Measurements from ENCODE around the gene GOLGA7B.
A peak's percentile ranks its signal among the peaks of the same experiment; 100 is the strongest.

Gene GOLGA7B

GRCh38 chr10:97830064-97830463 lies 19.6 kb upstream of the GOLGA7B start:
- H2AK5ac ChIP-seq (ENCODE audit: low read length, severe bottlenecking), result no peak overlapping the region
- no peak overlapping the region for H2AFZ ChIP-seq (ENCODE audit: low read depth, low read length)
- no peaks in the 10 kb centered on the region for H3K9me3 ChIP-seq (ENCODE audit: control insufficient read depth, low read length)
- no peak overlapping the region for H3K14ac ChIP-seq (ENCODE audit: low read length in 2 of 2)
- H3K4me3 ChIP-seq (ENCODE audit: insufficient read depth in 1 of 2, low read depth in 1 of 2, low read length in 2 of 2), result no peak overlapping the region
- H4K8ac ChIP-seq (ENCODE audit: low read length), result no peak overlapping the region
- H3K27me3 ChIP-seq (ENCODE audit: control insufficient read depth in 1 of 2, insufficient read depth in 1 of 2, low read length in 2 of 2), result peaks cover 35 to 70% of the 10 kb centered on the region in 2 experiments
- no peak for DNase-seq
- no peak overlapping the region for H3K23ac ChIP-seq (ENCODE audit: low read length in 2 of 2)
- no peak overlapping the region for H2BK15ac ChIP-seq (ENCODE audit: low read depth, poor library complexity, severe bottlenecking)
- no peak overlapping the region for H2BK120ac ChIP-seq (ENCODE audit: low read depth, low read length)
- no peak overlapping the region for H3K4ac ChIP-seq (ENCODE audit: low read depth in 1 of 2, low read length in 2 of 2)
- H4K91ac ChIP-seq (ENCODE audit: low read length), result no peak overlapping the region
- H3K4me2 ChIP-seq (ENCODE audit: low read length, poor library complexity, severe bottlenecking), result no peak overlapping the region
- no peak overlapping the region for H3K18ac ChIP-seq (ENCODE audit: low read depth in 1 of 2, low read length in 2 of 2)
- peaks cover 8% of the 10 kb centered on the region for H3K4me1 ChIP-seq (ENCODE audit: control insufficient read depth, insufficient read depth, low read depth, low read length)
- H3K9ac ChIP-seq (ENCODE audit: low read length), result no peak overlapping the region
- no peaks in the 10 kb centered on the region for H3K36me3 ChIP-seq (ENCODE audit: control insufficient read depth in 1 of 2, insufficient read depth in 2 of 2, low read depth in 1 of 2, low read length in 2 of 2)
- no peak overlapping the region for H2BK12ac ChIP-seq (ENCODE audit: low read length in 2 of 2)
- no peak overlapping the region for H2BK5ac ChIP-seq (ENCODE audit: low read depth, low read length, poor library complexity, severe bottlenecking)
- no peak overlapping the region for H3K27ac ChIP-seq (ENCODE audit: low read length, poor library complexity, severe bottlenecking)
- no peaks in the 10 kb centered on the region for H3K79me1 ChIP-seq (replicated peaks; ENCODE audit: low read length, poor library complexity, severe bottlenecking)
- 48% methylated on average over 3 of the region's 3 CpGs for WGBS

DNA sequence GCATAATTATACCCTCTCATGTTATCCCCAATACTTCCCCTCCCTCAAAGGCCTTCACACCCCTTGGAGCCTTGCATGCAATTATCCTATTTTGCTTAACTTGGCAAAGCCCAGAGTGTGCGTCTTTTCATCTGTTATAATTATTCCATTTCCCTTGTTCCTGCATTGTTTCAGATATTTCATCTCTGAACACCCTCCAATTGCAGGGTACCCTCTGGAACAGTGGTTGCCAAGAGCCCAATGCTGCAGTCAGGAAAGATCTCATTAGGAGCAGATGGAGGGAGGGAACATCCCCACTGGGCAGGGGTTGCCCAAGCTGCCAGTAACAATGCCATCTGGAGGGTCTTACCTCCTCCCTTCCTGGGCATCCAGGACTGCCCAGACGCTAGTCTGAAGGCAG lies 18.4 kb upstream of the GOLGA7B start:
- Histone ChIP-seq H3K9ac (ENCODE audit: low read length) (no peak overlapping the region), H3K23ac (ENCODE audit: low read length in 2 of 2) (no peak overlapping the region), H2BK12ac (ENCODE audit: low read length in 2 of 2) (no peak overlapping the region), H3K4me2 (ENCODE audit: low read length, poor library complexity, severe bottlenecking) (no peak overlapping the region), H4K8ac (ENCODE audit: low read length) (no peak overlapping the region), H3K14ac (ENCODE audit: low read length in 2 of 2) (no peak overlapping the region), H3K79me1 (replicated peaks; ENCODE audit: low read length, poor library complexity, severe bottlenecking) (no peaks in the 10 kb centered on the region), H3K27me3 (ENCODE audit: control insufficient read depth in 1 of 2, insufficient read depth in 1 of 2, low read length in 2 of 2) (peaks cover 38 to 63% of the 10 kb centered on the region in 2 experiments), H3K4me3 (ENCODE audit: insufficient read depth in 1 of 2, low read depth in 1 of 2, low read length in 2 of 2) (no peak overlapping the region), H3K4ac (ENCODE audit: low read depth in 1 of 2, low read length in 2 of 2) (no peak overlapping the region), H3K36me3 (ENCODE audit: control insufficient read depth in 1 of 2, insufficient read depth in 2 of 2, low read depth in 1 of 2, low read length in 2 of 2) (no peaks in the 10 kb centered on the region), H2AFZ (ENCODE audit: low read depth, low read length) (no peak overlapping the region), H3K18ac (ENCODE audit: low read depth in 1 of 2, low read length in 2 of 2) (no peak overlapping the region), H3K27ac (ENCODE audit: low read length, poor library complexity, severe bottlenecking) (no peak overlapping the region), H2BK5ac (ENCODE audit: low read depth, low read length, poor library complexity, severe bottlenecking) (no peak overlapping the region), H4K91ac (ENCODE audit: low read length) (no peak overlapping the region), H3K9me3 (ENCODE audit: control insufficient read depth, low read length) (peaks cover 6% of the 10 kb centered on the region), H2AK5ac (ENCODE audit: low read length, severe bottlenecking) (no peak overlapping the region), H3K4me1 (ENCODE audit: control insufficient read depth, insufficient read depth, low read depth, low read length) (peaks cover 8% of the 10 kb centered on the region), H2BK120ac (ENCODE audit: low read depth, low read length) (no peak overlapping the region), H2BK15ac (ENCODE audit: low read depth, poor library complexity, severe bottlenecking) (no peak overlapping the region)
- no peak for DNase-seq
- 44% methylated on average over 2 of the region's 2 CpGs for WGBS

DNA sequence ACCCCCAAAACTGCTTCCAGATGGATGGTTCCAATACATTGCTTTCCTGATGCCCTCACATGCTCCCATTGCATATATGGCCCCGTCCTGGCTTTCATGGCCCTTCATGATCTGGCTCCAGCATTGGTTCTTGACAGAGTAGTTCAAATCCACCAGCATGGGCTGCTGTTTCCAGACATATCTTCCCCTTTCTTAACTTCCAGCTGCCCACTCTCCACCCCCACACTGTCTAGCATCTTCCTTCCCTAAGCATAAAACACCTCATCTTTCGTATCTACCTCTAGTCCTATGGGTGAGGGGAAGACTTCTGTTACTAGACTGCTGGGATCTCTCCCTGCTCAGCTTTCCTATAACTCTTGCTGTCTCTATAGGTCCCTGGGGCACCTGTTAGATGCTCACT lies 13.2 kb upstream of the GOLGA7B start:
- H3K27me3 ChIP-seq (ENCODE audit: control insufficient read depth in 1 of 2, insufficient read depth in 1 of 2, low read length in 2 of 2), result peaks cover 29 to 32% of the 10 kb centered on the region in 2 experiments
- H3K4me2 ChIP-seq (ENCODE audit: low read length, poor library complexity, severe bottlenecking), result no peak overlapping the region
- no peak overlapping the region for H2BK5ac ChIP-seq (ENCODE audit: low read depth, low read length, poor library complexity, severe bottlenecking)
- no peak overlapping the region for H3K14ac ChIP-seq (ENCODE audit: low read length in 2 of 2)
- no peak overlapping the region for H2BK120ac ChIP-seq (ENCODE audit: low read depth, low read length)
- 74% methylated on average over 2 of the region's 2 CpGs for WGBS
- H3K18ac ChIP-seq (ENCODE audit: low read depth in 1 of 2, low read length in 2 of 2), result no peak overlapping the region
- H3K36me3 ChIP-seq (ENCODE audit: control insufficient read depth in 1 of 2, insufficient read depth in 2 of 2, low read depth in 1 of 2, low read length in 2 of 2), result no peaks in the 10 kb centered on the region
- peaks cover 6% of the 10 kb centered on the region for H3K9me3 ChIP-seq (ENCODE audit: control insufficient read depth, low read length)
- no peak overlapping the region for H2AFZ ChIP-seq (ENCODE audit: low read depth, low read length)
- no peak overlapping the region for H4K91ac ChIP-seq (ENCODE audit: low read length)
- H3K27ac ChIP-seq (ENCODE audit: low read length, poor library complexity, severe bottlenecking), result no peak overlapping the region
- H3K4ac ChIP-seq (ENCODE audit: low read depth in 1 of 2, low read length in 2 of 2), result no peak overlapping the region
- H2BK15ac ChIP-seq (ENCODE audit: low read depth, poor library complexity, severe bottlenecking), result no peak overlapping the region
- no peak overlapping the region for H2AK5ac ChIP-seq (ENCODE audit: low read length, severe bottlenecking)
- H3K4me1 ChIP-seq (ENCODE audit: control insufficient read depth, insufficient read depth, low read depth, low read length), result peaks cover 6% of the 10 kb centered on the region
- H3K4me3 ChIP-seq (ENCODE audit: insufficient read depth in 1 of 2, low read depth in 1 of 2, low read length in 2 of 2), result no peak overlapping the region
- DNase-seq, result no peak
- no peak overlapping the region for H4K8ac ChIP-seq (ENCODE audit: low read length)
- H3K9ac ChIP-seq (ENCODE audit: low read length), result no peak overlapping the region
- no peaks in the 10 kb centered on the region for H3K79me1 ChIP-seq (replicated peaks; ENCODE audit: low read length, poor library complexity, severe bottlenecking)
- peak overlapping the region in 1 of 2 experiments; percentile 5 for H3K23ac ChIP-seq (ENCODE audit: low read length in 2 of 2)
- no peak overlapping the region for H2BK12ac ChIP-seq (ENCODE audit: low read length in 2 of 2)

DNA sequence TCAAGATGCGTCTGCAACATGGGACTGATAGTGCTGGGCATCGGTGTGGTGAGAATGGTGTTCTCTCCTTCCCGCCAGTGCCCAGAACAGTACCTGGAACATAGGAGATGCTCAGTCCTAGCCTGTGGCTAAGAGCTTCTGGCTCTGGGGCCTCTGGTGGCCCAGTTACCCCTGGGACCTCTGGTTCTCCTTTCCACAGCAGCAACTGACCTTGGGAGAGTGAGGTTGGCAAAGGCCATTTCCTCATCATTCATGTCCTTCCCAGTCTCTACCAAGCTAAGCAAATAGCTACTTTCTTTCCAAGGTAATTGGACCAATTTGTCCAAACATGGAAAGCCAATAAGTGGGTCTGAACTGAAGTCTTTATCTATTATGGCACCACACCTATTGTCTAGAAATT lies 11.6 kb upstream of the GOLGA7B start:
- H2BK12ac ChIP-seq (ENCODE audit: low read length in 2 of 2), result no peak overlapping the region
- H3K9me3 ChIP-seq (ENCODE audit: control insufficient read depth, low read length), result peaks cover 6% of the 10 kb centered on the region
- no peak overlapping the region for H2BK120ac ChIP-seq (ENCODE audit: low read depth, low read length)
- no peak overlapping the region for H4K8ac ChIP-seq (ENCODE audit: low read length)
- no peak overlapping the region for H3K4me3 ChIP-seq (ENCODE audit: insufficient read depth in 1 of 2, low read depth in 1 of 2, low read length in 2 of 2)
- H2BK15ac ChIP-seq (ENCODE audit: low read depth, poor library complexity, severe bottlenecking), result no peak overlapping the region
- no peak overlapping the region for H3K14ac ChIP-seq (ENCODE audit: low read length in 2 of 2)
- H2BK5ac ChIP-seq (ENCODE audit: low read depth, low read length, poor library complexity, severe bottlenecking), result no peak overlapping the region
- peaks cover 6% of the 10 kb centered on the region for H3K4me1 ChIP-seq (ENCODE audit: control insufficient read depth, insufficient read depth, low read depth, low read length)
- no peak overlapping the region for H3K4me2 ChIP-seq (ENCODE audit: low read length, poor library complexity, severe bottlenecking)
- H3K36me3 ChIP-seq (ENCODE audit: control insufficient read depth in 1 of 2, insufficient read depth in 2 of 2, low read depth in 1 of 2, low read length in 2 of 2), result no peaks in the 10 kb centered on the region
- H4K91ac ChIP-seq (ENCODE audit: low read length), result no peak overlapping the region
- H3K79me1 ChIP-seq (replicated peaks; ENCODE audit: low read length, poor library complexity, severe bottlenecking), result no peaks in the 10 kb centered on the region
- 72% methylated on average over 3 of the region's 3 CpGs for WGBS
- no peak overlapping the region for H3K18ac ChIP-seq (ENCODE audit: low read depth in 1 of 2, low read length in 2 of 2)
- H3K4ac ChIP-seq (ENCODE audit: low read depth in 1 of 2, low read length in 2 of 2), result no peak overlapping the region
- no peak for DNase-seq
- H3K27ac ChIP-seq (ENCODE audit: low read length, poor library complexity, severe bottlenecking), result no peak overlapping the region
- H2AFZ ChIP-seq (ENCODE audit: low read depth, low read length), result no peak overlapping the region
- H3K27me3 ChIP-seq (ENCODE audit: control insufficient read depth in 1 of 2, insufficient read depth in 1 of 2, low read length in 2 of 2), result peaks cover 16 to 17% of the 10 kb centered on the region in 2 experiments
- H3K9ac ChIP-seq (ENCODE audit: low read length), result no peak overlapping the region
- no peak overlapping the region for H3K23ac ChIP-seq (ENCODE audit: low read length in 2 of 2)
- H2AK5ac ChIP-seq (ENCODE audit: low read length, severe bottlenecking), result no peak overlapping the region
